ENCODE measurements around the gene MYEOV. TPM values are rescaled to one million over a fixed set of nuclear protein-coding genes. Genes with fewer than 3 reads are reported as not detected.

MYEOV gene
- total and polyA plus RNA-seq, 2 experiments from 2014 or later, result 0.14 TPM; not detected in 1

DNA sequence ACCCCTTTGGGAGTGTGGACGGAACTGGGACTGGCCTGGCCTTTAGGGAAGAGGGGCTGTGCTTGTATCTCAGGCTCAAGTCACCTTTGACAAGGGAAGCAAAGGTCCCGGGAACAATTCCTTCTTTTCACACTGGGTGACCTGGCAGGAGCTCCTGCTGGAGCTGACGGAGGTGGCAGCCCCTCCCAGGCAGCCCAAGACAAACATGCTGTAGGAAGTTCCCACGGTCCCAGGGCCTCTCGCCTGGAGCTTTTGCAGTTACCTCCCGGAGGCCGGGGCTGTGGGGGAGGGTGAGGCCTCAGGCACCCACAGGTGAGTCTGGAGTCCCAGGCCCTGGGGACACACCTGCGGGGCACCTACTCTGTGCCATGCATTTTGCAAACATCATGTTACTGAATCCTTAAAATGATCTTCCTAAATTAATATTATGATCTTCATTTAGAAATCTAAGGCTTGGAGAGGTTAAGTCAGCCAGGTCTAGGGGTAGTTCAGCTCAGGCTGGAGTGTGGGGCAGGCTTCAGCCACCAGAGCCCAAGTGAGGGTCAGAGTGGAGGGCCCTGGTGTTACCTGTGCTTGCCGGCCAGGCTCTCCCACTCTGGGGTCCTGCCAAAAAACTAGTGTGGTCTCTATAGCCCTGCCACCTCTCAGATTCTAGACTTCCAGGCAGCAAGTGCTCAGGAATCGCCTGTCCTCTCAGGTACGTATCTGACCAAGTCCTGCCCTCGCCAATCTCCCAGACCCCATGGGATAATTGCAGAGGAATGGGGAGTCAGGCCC, 15.7 kb upstream of the MYEOV start:
- Mint-ChIP-seq H3K9me3 (peaks cover 3% of the 10 kb centered on the region; the same call in 2 of the 3 replicates), H3K27me3 (ENCODE audit: insufficient read depth, low read depth, poor library complexity) (peaks cover 3% of the 10 kb centered on the region), H3K4me3 (no peak overlapping the region), H3K4me1 (no peaks in the 10 kb centered on the region), H3K27ac (no peak overlapping the region), H3K36me3 (ENCODE audit: low read depth) (no peaks in the 10 kb centered on the region)
- Histone ChIP-seq H3K36me3 (ENCODE audit: insufficient read depth) (no peaks in the 10 kb centered on the region), H4K20me1 (replicated peaks; ENCODE audit: insufficient read depth) (no peaks in the 10 kb centered on the region), H3K4me1 (ENCODE audit: insufficient read depth) (no peaks in the 10 kb centered on the region), H3F3A (replicated peaks; ENCODE audit: low read depth) (no peaks in the 10 kb centered on the region), H3K4me2 (no peak overlapping the region), H3K4me3 (no peak overlapping the region), H3K27ac (ENCODE audit: low read depth) (no peak overlapping the region), H3K79me2 (replicated peaks; ENCODE audit: insufficient read depth) (no peaks in the 10 kb centered on the region), H2AFZ (no peak overlapping the region), H3K27me3 (ENCODE audit: insufficient read depth) (no peaks in the 10 kb centered on the region), H3K9me2 (ENCODE audit: insufficient read depth) (peaks cover 7% of the 10 kb centered on the region; the same call in 1 of the 2 replicates)
- ATAC-seq, result peak; percentile 50; the same call in 2 of the 3 replicates
- DNase-seq (ENCODE audit: low spot score), result no peak
- TF ChIP-seq EZH2phosphoT487 (IDR thresholded peaks at IDR 0.05; ENCODE audit: unreplicated experiment) (no peak), POLR2AphosphoS5 (IDR thresholded peaks at IDR 0.05; ENCODE audit: low read depth) (no peak), JUNB (IDR thresholded peaks at IDR 0.05; ENCODE audit: unreplicated experiment) (no peak), ZNF114 (CRISPR knock-in tag; IDR thresholded peaks at IDR 0.05) (no peak)
- TF ChIP-seq, protein P1, sequence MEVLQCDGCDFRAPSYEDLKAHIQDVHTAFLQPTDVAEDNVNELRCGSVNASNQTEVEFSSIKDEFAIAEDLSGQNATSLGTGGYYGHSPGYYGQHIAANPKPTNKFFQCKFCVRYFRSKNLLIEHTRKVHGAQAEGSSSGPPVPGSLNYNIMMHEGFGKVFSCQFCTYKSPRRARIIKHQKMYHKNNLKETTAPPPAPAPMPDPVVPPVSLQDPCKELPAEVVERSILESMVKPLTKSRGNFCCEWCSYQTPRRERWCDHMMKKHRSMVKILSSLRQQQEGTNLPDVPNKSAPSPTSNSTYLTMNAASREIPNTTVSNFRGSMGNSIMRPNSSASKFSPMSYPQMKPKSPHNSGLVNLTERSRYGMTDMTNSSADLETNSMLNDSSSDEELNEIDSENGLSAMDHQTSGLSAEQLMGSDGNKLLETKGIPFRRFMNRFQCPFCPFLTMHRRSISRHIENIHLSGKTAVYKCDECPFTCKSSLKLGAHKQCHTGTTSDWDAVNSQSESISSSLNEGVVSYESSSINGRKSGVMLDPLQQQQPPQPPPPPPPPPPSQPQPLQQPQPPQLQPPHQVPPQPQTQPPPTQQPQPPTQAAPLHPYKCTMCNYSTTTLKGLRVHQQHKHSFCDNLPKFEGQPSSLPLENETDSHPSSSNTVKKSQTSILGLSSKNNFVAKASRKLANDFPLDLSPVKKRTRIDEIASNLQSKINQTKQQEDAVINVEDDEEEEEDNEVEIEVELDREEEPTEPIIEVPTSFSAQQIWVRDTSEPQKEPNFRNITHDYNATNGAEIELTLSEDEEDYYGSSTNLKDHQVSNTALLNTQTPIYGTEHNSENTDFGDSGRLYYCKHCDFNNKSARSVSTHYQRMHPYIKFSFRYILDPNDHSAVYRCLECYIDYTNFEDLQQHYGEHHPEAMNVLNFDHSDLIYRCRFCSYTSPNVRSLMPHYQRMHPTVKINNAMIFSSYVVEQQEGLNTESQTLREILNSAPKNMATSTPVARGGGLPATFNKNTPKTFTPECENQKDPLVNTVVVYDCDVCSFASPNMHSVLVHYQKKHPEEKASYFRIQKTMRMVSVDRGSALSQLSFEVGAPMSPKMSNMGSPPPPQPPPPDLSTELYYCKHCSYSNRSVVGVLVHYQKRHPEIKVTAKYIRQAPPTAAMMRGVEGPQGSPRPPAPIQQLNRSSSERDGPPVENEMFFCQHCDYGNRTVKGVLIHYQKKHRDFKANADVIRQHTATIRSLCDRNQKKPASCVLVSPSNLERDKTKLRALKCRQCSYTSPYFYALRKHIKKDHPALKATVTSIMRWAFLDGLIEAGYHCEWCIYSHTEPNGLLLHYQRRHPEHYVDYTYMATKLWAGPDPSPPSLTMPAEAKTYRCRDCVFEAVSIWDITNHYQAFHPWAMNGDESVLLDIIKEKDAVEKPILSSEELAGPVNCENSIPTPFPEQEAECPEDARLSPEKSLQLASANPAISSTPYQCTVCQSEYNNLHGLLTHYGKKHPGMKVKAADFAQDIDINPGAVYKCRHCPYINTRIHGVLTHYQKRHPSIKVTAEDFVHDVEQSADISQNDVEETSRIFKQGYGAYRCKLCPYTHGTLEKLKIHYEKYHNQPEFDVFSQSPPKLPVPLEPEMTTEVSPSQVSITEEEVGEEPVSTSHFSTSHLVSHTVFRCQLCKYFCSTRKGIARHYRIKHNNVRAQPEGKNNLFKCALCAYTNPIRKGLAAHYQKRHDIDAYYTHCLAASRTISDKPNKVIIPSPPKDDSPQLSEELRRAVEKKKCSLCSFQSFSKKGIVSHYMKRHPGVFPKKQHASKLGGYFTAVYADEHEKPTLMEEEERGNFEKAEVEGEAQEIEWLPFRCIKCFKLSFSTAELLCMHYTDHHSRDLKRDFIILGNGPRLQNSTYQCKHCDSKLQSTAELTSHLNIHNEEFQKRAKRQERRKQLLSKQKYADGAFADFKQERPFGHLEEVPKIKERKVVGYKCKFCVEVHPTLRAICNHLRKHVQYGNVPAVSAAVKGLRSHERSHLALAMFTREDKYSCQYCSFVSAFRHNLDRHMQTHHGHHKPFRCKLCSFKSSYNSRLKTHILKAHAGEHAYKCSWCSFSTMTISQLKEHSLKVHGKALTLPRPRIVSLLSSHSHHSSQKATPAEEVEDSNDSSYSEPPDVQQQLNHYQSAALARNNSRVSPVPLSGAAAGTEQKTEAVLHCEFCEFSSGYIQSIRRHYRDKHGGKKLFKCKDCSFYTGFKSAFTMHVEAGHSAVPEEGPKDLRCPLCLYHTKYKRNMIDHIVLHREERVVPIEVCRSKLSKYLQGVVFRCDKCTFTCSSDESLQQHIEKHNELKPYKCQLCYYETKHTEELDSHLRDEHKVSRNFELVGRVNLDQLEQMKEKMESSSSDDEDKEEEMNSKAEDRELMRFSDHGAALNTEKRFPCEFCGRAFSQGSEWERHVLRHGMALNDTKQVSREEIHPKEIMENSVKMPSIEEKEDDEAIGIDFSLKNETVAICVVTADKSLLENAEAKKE (CRISPR knock-in tag; IDR thresholded peaks at IDR 0.05), result no peak
- TF ChIP-seq, protein P2, sequence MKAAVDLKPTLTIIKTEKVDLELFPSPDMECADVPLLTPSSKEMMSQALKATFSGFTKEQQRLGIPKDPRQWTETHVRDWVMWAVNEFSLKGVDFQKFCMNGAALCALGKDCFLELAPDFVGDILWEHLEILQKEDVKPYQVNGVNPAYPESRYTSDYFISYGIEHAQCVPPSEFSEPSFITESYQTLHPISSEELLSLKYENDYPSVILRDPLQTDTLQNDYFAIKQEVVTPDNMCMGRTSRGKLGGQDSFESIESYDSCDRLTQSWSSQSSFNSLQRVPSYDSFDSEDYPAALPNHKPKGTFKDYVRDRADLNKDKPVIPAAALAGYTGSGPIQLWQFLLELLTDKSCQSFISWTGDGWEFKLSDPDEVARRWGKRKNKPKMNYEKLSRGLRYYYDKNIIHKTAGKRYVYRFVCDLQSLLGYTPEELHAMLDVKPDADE (IDR thresholded peaks at IDR 0.05), result no peak
